Sigmoid colon (tissue), 4 donors: ENCODE results near the gene NUMBL.
"Not testable (repeated sequence)": the region's sequence is repeated elsewhere in the genome, so short reads cannot be mapped to it uniquely, and the experiment has no call there.

Experiments used
- CTCF ChIP-seq, 4 experiments: fragments of 450-650 bp in 3 of 4; fragments of 200-600 bp in 1 of 4; IDR thresholded peaks; one replicate each; pipeline ENCODE4 v1.5.1; 2016 to 2019; ENCODE audit warnings: antibody characterized with exemption in 4 of 4, mild to moderate bottlenecking in 3 of 4, moderate library complexity in 2 of 4
- EP300 ChIP-seq, 4 donors: sonication (generic); formaldehyde crosslinking; IDR thresholded peaks; one replicate each; pipeline ENCODE4 v1.6.1; 2017; ENCODE audit warnings: antibody characterized with exemption in 4 of 4
- POLR2A ChIP-seq, 2 donors: fragments of 450-650 bp; IDR thresholded peaks; one replicate each; pipeline ENCODE4 v1.6.1; 2016; ENCODE audit warnings: antibody characterized with exemption in 2 of 2, mild to moderate bottlenecking in 2 of 2, moderate library complexity in 2 of 2
- POLR2AphosphoS5 ChIP-seq, 4 donors: sonication (generic); formaldehyde crosslinking; IDR thresholded peaks; one replicate each; pipeline ENCODE4 v1.6.1; 2017; ENCODE audit warnings: antibody characterized with exemption in 4 of 4

- not testable (repeated sequence) for TF ChIP-seq CTCF, POLR2A, POLR2AphosphoS5, EP300 (IDR thresholded peaks at IDR 0.05)
Measured at GRCh38 chr19:40655684-40656083, 34.8 kb downstream of the NUMBL start.
